HuH-7 (cell line): ENCODE measurements around the gene ADCY2.

ENCODE experiments used
- DNase-seq: peaks from one replicate; pipeline ENCODE4 v3.0.0; 2011; ENCODE audit warnings: low spot score

ADCY2 gene

GRCh38 chr5:7395947-7396712, at the start of gene ADCY2:
Gene ADCY2 (plus strand): TSS chr5:7396138. CDS start chr5:7396297, 159 bp downstream.
- no peak for DNase-seq

GRCh38 chr5:7347377-7347776, 48.6 kb upstream of the ADCY2 start:
- no peak for DNase-seq

GRCh38 chr5:7348168-7348854, 47.6 kb upstream of the ADCY2 start:
- DNase-seq: no peak

- no peak for DNase-seq
Observed at GRCh38 chr5:7361593-7361992, 34.3 kb upstream of the ADCY2 start.

- DNase-seq: no peak
Observed at GRCh38 chr5:7363067-7363677, 32.8 kb upstream of the ADCY2 start.

DNA sequence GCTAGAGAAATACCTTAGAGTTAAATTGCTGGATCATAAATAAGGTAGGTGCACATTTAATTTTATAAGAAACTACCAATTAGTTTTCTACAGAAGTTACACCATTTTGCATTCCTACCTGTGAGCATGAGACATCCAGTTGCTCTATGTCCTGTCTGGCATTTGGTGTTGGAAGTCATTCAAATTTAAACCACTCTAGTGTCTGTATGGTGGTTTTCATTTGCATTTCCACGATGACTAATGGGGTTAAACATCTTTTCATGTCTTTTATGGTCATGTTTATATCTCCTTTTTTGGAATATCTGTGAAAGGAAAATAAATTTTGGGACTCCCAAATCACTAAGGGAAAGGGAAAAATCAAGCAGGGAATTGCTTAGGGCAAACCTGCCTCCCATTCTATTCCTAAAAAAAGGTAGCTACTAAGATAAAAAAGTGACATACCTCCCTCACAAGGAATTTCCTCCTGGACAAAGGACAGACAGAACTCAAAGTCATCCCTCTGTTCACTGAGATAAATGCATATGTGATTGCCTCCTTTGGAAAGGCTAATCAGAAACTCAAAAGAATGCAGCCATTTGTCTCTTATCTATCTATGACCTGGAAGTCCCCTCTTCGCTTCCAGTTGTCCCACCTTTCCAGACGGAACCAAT, 31.6 kb upstream of the ADCY2 start:
- DNase-seq: no peak

DNA sequence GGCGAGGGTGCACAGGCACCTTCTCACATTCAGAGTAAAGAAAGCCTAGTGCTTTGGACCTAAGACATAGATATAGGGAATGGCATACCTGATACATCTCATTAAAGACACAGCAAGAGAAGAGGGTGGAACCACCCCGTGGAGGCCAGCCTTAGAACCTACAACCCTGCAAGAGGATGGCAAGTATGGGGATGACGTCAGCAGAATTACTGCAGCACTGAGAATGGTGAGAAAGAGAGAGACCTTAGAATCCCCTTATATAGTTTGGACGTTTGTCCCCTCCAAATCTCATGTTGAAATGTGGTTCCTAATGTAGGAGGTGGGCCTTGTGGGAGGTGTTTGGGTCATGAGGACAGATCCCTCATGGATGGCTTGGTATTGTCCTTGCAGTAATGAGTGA, 28.2 kb upstream of the ADCY2 start:
- no peak for DNase-seq

GRCh38 chr5:7372399-7372798, 23.5 kb upstream of the ADCY2 start:
- no peak for DNase-seq

DNA sequence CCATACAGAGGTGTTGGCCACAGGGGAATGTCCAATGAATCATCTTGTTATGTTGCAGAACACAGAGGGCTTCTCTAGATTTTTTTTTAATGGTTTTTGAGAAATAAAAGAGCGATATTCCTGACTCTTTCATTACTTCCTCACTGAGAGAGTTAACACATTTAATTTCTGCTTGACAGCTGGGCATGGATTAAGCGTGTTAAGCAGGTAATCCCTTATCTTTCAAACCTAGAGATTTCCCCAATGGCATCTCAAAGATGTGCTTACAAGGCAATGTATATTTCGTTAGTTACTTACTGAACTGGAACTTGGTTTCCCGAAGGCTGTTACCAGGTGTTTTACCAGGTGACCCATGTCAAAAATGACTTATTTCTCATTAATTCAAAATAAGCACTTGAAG, 21.8 kb upstream of the ADCY2 start:
- DNase-seq: no peak

- DNase-seq: no peak
Observed at GRCh38 chr5:7375457-7375856, 20.5 kb upstream of the ADCY2 start.

DNA sequence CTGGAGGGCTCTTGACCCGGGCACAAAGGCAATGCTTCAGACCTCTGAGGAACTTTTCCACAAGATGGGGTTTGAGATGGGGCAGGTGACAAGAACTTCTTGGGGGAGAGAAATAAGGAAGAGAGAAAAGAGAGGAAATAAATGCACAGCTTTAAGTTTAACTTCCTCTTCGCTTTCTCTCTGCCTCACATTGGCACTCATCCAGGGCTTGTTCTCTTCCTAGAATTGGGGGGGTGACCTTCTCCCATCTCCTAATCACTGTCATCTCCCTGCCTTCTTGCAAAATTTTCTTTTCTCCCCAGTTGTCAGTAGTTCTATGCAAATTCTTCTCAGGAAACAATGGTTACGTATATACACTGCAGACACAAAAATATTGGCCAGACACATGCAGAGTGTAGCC, 19.1 kb upstream of the ADCY2 start:
- DNase-seq: no peak

GRCh38 chr5:7377761-7378160, 18.2 kb upstream of the ADCY2 start:
- DNase-seq: no peak

DNA sequence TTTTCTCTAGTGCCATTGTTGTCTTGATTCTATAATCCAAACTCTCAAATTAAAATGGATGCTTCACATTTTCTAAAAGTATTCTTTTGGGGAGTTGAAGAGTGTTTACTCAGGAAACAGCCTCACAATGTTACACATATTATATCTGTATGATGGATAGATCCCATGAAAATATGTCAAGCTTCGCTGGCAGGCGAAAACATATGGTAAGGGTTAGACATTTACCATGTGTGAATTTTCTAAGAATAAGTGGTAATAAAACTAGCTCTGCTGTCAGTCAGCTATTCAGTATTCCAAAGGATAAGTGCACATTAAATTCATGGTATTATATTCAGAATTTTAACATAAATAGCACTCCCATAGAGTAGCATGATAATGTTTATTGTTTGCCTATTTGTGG, 13.3 kb upstream of the ADCY2 start:
- no peak for DNase-seq

DNA sequence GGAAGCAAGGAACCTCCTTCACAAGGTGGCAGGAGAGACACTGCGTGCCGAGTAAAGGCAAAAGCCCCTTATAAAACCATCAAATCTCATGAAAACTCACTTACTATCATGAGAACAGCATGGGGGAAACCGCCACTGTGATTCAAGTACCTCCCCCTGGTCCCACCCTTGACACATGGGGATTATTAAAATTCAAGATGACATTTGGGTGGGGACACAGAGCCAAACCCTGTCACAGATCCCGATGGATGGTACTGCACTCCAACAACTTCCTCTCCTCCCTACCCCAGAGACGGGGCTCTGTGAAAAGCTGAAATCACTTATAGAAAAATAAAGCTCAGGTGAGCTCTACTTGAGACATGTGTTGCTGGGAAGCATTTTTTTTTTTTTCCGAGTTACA, 10.3 kb upstream of the ADCY2 start:
- no peak for DNase-seq

GRCh38 chr5:7388553-7388952, 7.4 kb upstream of the ADCY2 start:
- no peak for DNase-seq

GRCh38 chr5:7391215-7391614, 4.7 kb upstream of the ADCY2 start:
- DNase-seq: peak; percentile 33

GRCh38 chr5:7391814-7392692, 3.9 kb upstream of the ADCY2 start:
- DNase-seq: peak; percentile 38

DNA sequence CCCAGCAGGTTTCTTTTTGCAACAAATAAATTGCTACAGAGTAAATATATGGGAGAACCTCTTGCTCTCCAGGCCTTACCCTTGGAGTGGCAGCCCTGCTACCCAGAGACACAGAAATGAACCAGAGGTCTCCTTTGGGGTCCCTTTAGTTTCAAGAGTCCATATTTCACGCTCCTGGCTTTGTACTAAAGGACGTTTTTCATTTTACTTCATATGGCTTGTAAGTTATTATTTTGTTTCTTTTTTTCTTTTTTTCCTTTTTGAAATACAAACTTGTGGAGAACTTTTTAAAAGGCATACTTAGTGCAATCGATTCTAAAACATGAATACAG, 3.3 kb upstream of the ADCY2 start:
- no peak for DNase-seq

GRCh38 chr5:7393921-7394799, 1.8 kb upstream of the ADCY2 start:
- no peak for DNase-seq

DNA sequence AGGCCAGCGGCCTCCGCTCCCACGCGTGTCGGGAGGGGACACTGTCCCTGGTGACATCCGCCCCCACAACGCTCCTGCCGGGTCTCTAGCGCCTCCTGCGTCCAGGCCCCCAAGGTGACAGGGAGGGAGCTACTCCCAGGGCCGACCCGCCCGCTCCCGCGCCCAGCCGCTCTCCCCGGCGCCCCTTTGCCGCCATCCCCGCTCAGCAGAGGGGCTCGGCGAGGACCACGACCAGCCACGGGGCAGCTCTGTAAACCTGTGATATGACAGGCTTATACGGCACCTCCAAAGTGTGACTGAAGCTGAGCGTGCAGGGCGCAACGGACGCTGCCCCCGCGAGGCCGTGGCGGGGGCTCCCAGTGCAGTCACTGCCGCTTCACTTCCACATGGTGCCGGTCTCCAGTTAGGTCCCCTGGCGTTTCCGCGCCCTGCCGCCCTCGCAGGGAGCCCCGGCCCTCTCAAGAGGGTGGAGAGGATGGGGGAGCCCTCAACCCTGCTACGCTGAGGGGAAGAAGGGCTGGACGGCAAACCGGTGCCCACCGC, 978 bp upstream of the ADCY2 start:
- DNase-seq: no peak
